HG02763 (cell line): ENCODE results near the gene CDK5RAP3.
"Not testable (repeated sequence)": the region's sequence is repeated elsewhere in the genome, so short reads cannot be mapped to it uniquely, and the experiment has no call there.

ENCODE experiments used
- ATAC-seq: cut with Tn5 transposase; IDR thresholded peaks from one replicate; pipeline ENCODE4 v1.9.1; 2021; ENCODE audit warnings: mild to moderate bottlenecking, moderate library complexity; ENCODE audit not compliant: unreplicated experiment

CDK5RAP3 gene

GRCh38 chr17:47973541-47973940 is 2.6 kb downstream of the CDK5RAP3 start:
- ATAC-seq = no peak

DNA sequence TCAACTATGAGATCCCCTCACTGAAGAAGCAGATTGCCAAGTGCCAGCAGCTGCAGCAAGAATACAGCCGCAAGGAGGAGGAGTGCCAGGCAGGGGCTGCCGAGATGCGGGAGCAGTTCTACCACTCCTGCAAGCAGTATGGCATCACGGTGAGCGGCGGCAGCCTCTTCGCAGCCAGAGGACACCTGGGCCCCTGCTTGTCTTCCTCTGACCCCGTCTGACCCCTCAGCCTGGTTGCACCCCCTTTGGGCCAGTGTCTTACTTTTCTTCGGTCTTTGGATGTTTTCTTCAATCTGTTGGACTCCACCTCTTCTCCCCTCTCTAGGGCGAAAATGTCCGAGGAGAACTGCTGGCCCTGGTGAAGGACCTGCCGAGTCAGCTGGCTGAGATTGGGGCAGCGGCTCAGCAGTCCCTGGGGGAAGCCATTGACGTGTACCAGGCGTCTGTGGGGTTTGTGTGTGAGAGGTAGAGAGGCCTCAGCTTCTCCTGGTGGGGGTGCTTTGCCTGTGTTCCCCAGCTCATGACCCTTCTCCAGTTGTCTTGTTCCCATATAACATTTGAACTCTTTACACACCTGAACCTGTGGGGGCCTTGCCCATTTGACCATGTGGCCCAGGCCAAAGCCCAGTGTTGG is 4.4 kb downstream of the CDK5RAP3 start:
- ATAC-seq = no peak

GRCh38 chr17:47975823-47976205 is 4.9 kb downstream of the CDK5RAP3 start:
- ATAC-seq = no peak

DNA sequence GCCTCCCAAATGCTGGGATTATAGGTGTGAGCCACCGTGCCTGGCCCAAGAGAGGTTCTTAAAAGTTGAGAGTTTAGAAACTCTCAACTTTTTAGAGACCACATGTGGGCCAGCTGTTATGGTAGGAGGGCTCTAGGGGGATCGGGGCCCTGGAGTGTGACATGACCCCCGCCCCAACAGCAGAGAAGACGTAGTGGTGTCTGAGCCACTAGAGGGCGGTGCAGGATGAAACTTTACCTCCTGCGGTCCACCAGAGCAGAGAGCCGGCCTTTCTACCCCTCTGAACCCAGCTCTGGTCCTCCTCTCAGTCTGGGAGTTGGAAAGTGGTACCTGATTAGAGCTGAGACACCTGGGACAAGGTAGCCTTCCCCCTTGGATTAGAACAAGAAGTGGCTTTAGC is 7.4 kb downstream of the CDK5RAP3 start:
- ATAC-seq = no peak

- ATAC-seq = no peak
These were observed 9.6 kb downstream of the CDK5RAP3 start for GRCh38 chr17:47980541-47980940.

- no peak for ATAC-seq
These were observed 10.5 kb downstream of the CDK5RAP3 start for GRCh38 chr17:47981462-47981861.

DNA sequence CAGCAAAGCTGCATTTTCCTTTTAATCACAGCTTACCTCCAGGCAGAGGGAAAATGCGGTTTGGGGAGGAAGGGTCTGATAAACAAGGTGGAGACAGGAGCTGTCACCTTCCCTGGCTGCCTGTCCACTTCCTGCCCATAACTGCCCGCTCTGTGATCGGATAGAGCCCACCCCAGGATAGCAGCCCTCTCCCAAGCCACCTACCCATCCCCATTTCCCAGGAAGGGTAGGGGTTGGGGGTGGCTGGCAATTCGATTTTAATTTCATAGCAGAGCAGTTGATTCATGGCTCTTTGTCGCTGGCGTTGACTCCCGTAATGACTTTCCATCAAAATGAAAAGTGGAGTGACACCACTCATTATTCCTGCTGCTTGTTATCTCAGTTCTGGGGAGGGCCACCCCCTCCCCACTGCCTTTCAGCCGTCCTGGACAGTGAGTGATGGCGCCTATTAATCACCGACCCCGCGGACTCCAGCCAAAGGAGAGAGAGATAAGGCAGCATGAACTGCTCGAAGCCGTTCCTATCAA is 11.2 kb downstream of the CDK5RAP3 start:
- no peak for ATAC-seq

DNA sequence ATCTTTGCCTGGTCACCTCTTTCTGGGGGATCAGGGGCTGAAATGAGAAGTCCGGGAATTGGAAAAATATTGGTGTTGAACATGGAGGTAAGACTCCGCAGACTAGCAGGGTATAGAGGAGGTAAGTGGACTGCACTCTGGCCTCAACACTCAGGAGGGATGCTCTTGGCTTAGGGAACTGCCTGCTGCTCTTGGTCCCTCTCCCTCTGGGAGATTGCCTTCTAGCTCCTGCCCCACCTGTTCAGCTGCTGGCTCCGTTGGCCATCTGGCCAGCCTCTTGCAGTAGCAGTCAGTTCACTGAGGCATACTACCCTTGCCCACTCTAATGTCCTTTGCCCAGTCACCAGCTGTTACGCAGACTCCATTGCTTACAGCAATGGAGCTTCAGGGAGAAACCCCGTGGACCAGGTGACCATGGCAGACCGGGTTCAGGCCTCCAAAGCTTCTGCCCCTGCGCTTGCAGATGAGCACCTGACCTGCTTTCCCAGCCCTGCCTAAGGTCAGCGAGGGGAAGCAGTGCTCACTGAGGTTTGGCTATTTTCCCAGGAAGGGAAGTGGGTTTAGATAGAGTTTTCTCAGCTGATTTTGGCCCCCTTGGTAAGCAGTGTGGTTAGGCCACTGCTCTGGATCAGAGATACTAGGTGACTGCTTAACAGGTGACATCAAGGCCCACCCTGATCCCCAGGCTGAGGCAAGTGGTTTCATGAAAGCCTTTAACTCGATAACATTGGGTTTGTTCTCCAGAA is 11.9 kb downstream of the CDK5RAP3 start:
- ATAC-seq = no peak

DNA sequence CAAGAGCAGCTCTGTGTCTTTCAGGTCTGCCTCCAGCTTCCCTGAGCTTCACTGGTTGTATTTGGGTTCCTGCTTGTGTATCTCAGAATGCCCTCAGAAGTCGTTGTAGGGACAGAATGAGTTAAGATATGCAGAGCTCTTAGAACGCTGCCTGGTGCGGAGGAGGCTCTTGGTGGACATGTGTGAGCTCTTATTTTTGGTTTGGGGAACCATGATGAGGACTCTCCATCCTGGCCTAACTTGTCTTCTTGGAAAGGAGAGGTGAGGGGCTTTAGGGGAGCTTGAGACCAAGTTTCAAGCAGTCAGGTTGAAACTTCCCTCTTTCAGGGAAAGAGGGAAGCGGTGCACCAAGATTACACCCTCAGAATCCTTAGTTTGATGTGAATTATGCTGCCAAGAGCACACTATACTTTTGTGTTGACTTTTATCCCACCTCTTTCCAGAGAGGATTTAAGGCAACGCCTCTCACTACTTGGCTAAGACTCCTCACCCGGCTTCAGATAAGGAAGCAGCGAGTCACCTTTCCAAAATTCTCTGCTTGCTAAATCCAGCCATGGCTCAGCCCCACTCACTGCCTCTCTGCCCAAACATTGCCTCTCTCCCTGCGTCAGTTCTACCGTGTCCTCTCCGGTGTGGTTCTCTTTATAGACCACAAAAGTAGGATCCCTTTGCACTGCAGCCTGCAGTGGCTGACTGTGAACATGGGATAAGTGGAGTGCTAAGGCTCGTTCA is 12.7 kb downstream of the CDK5RAP3 start:
- no peak for ATAC-seq

GRCh38 chr17:47986520-47986919 is 15.6 kb downstream of the CDK5RAP3 start:
- no peak for ATAC-seq

DNA sequence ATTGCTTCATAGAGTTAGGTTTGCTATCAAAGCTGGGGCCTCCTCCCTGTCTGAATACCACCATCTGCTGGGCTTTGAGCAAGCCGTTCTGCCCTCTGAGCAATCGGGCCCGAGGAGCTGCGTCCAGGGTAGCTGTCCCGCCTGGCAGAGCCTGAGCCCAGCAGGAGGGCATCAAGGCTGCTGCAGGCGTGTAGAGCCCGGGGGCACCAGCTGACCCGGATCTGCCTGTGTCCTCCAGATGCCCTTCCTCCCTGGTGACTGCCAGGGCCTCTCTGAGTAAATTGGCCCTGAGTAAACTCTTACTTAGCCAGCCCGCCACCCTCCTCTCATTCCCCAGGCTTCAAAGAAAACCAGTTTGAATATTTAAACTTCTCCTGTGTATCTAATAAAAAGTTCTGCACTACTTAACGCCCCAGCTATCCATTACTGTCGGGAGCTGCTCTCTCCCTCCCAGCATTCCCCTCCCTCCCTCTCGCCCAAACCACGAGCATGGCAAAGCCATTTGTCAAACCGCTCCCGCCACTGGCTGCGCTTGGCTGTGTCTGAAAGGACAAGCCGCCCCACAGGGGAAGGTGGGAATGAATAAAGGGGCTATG is 16.4 kb downstream of the CDK5RAP3 start:
- ATAC-seq = no peak

- ATAC-seq = not testable (repeated sequence)
These were observed 17.5 kb downstream of the CDK5RAP3 start for GRCh38 chr17:47988445-47988844.

GRCh38 chr17:47989159-47989558 is 18.2 kb downstream of the CDK5RAP3 start:
- no peak for ATAC-seq

DNA sequence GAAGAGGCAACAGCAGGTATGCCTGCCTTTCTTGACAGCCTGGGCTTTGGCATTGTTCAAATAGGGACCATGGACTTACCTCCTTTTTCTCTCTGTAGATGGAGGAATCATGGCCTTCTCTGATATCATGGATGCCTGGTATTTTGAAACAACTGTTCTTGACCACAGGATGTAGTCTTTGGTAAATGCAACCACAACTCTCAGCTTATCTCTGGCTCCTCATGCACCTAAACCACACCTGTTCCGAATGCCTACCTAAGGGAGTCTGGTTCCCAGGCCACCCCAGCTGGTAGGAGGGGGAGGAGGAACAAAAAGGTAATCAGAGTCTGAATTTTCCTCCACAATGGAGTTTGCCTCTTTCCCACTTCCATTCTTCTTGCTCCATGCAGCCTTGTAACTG is 18.8 kb downstream of the CDK5RAP3 start:
- ATAC-seq = no peak

- ATAC-seq = no peak
These were observed 20.2 kb downstream of the CDK5RAP3 start for GRCh38 chr17:47990962-47991731.

DNA sequence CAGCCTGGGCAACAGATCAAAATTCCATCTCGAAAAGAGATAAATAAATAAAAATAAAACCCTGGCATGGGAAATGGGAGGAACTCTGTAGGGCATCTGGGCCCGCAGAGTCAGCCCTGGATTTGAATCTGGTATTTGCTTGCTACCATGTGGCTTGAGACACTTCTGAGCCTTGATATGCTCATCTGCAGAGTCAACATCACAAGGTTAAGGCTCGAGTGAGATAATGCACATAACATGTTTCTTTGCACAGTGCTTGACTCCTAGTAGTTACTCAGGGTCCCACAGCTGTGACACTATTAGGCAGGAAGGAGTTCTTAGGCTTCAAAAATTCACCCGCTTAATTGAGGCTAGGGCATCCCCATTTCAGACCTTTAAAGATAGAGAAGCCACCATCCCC is 21.3 kb downstream of the CDK5RAP3 start:
- ATAC-seq = no peak

DNA sequence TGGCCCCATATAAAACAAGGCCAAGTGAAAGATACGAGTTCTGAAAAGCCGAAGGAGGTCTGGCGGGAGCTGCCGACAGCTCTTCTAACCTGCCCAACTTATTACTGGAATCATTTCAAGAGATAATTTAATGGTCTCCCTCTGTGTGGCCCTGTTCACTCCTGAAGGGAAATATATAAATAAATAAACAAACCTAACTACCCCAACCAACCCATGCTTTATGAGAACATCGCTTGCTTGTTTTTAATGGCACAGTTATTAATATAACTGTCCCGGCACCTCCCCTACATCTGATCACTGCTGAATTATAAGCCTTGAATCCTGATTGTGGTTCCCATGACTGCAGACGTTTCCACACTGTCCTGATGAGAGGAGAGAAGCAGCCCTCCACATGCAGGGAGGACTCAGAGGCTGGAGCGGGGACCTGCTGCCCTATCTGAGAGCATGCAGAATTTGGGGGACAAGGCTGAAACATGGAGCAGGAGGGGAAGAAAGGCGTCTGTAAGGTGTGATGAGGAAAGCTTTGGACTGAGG is 22.2 kb downstream of the CDK5RAP3 start:
- no peak for ATAC-seq

GRCh38 chr17:47993964-47994363 is 23.1 kb downstream of the CDK5RAP3 start:
- no peak for ATAC-seq

GRCh38 chr17:47994724-47995123 is 23.8 kb downstream of the CDK5RAP3 start:
- no peak for ATAC-seq

DNA sequence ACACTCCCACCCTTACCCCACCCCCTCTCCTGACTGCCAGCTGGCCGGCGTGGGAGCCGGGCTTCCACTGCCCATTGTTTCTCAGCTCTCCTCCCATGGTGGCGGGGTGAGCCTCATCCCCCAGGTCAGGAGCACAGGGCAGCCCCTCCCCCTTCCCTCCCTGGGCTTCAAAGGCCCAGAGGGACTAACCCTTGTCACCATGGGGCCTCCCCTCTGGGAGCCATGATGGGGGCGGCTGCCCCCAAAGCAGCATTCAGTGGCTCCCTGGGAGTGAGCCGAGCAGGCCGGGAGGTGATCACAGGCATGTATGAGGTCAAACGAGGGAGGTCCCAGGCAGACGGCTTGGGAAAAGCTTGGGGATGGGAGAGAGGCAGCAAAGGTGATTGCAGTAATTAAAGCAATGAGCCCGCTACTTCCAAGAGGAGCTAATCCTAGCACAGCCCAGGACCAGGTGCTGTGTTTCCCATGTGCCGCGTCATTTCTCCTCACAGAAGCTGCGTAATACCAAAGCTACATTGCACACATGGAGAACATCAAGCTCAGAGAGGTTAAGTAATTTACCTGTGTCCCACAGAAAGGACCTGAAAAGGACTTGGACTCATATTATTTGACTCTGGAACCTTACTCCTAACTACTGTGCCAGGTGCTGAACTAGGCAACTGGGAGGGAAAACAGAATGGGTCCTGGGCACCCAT is 24.5 kb downstream of the CDK5RAP3 start:
- ATAC-seq = no peak
